ENCODE results near the gene SPATA20.

- TF ChIP-seq POLR2A (IDR thresholded peaks at IDR 0.05) (no peak), CTCF (IDR thresholded peaks at IDR 0.05) (peak in 3 of 5 experiments; percentile 28 to 38 (median 36)), EP300 (IDR thresholded peaks at IDR 0.05; ENCODE audit: low read depth) (no peak)
These were observed 49.4 kb downstream of the SPATA20 start for GRCh38 chr17:50596191-50597037.
